Neuronal stem cell (in vitro differentiated cells): ENCODE measurements around the gene PTPRD.

Experiments
- DNase-seq: peaks from one replicate; pipeline ENCODE4 v3.0.0-alpha.2; 2013; ENCODE audit warnings: low spot score
- H2AFZ ChIP-seq: one replicate; pipeline ENCODE4 v1.6.1; 2013; ENCODE audit warnings: mild to moderate bottlenecking, low read length, inconsistent platforms
- H2AK5ac ChIP-seq: 2 replicates; pipeline ENCODE4 v1.6.1; 2013; ENCODE audit warnings: low read depth, mild to moderate bottlenecking, inconsistent platforms, low read length, moderate library complexity, mixed read lengths
- H2BK120ac ChIP-seq: 2 replicates; pipeline ENCODE4 v1.6.1; 2013; ENCODE audit warnings: low read depth, mild to moderate bottlenecking, inconsistent platforms, low read length, moderate library complexity, mixed read lengths
- H2BK12ac ChIP-seq: one replicate; pipeline ENCODE4 v1.6.1; 2013; ENCODE audit warnings: low read length, inconsistent platforms
- H2BK15ac ChIP-seq: 2 replicates; pipeline ENCODE4 v1.6.1; 2013; ENCODE audit warnings: mild to moderate bottlenecking, low read length, inconsistent platforms, mixed read lengths
- H2BK5ac ChIP-seq: one replicate; pipeline ENCODE4 v1.6.1; 2013; ENCODE audit warnings: inconsistent platforms, mild to moderate bottlenecking, low read length, moderate library complexity
- H3K14ac ChIP-seq: one replicate; pipeline ENCODE4 v1.6.1; 2013; ENCODE audit warnings: low read length, inconsistent platforms
- H3K18ac ChIP-seq: 2 replicates; pipeline ENCODE4 v1.6.1; 2013; ENCODE audit warnings: low read length, inconsistent platforms
- H3K23ac ChIP-seq: 2 replicates; pipeline ENCODE4 v1.6.1; 2013; ENCODE audit warnings: low read depth, mild to moderate bottlenecking, mixed read lengths, low read length, inconsistent platforms; ENCODE audit not compliant: poor library complexity
- H3K27ac ChIP-seq: replicated peaks from 3 replicates; pipeline ENCODE4 v1.5.1; 2013; ENCODE audit warnings: low read length, inconsistent platforms
- H3K27me3 ChIP-seq, 3 experiments: 2 replicates each; pipeline ENCODE4 v1.6.1; 2013; ENCODE audit warnings: low read length in 3 of 3, mild to moderate bottlenecking in 2 of 3, inconsistent platforms in 1 of 3, low read depth in 1 of 3, mixed read lengths in 1 of 3, moderate library complexity in 1 of 3; ENCODE audit not compliant: control insufficient read depth in 3 of 3, insufficient read depth in 3 of 3
- H3K36me3 ChIP-seq, 2 donors: replicated peaks in 1 of 2; 2 replicates each; pipeline ENCODE4 v1.6.1; 2013; ENCODE audit warnings: low read length in 2 of 2; ENCODE audit not compliant: control insufficient read depth in 2 of 2, insufficient read depth in 2 of 2
- H3K4ac ChIP-seq: 2 replicates; pipeline ENCODE4 v1.6.1; 2013; ENCODE audit warnings: inconsistent platforms, mild to moderate bottlenecking, low read length, moderate library complexity
- H3K4me1 ChIP-seq, 2 donors: 1 replicate in 1 of 2; 2 replicates in 1 of 2; pipeline ENCODE4 v1.6.1; 2013; ENCODE audit warnings: low read length in 2 of 2, low read depth in 1 of 2; ENCODE audit not compliant: control insufficient read depth in 2 of 2, insufficient read depth in 1 of 2
- H3K4me2 ChIP-seq: one replicate; pipeline ENCODE4 v1.6.1; 2013; ENCODE audit warnings: mild to moderate bottlenecking, low read length, inconsistent platforms; ENCODE audit not compliant: insufficient read depth, poor library complexity, severe bottlenecking
- H3K4me3 ChIP-seq, 2 donors: 2 replicates each; pipeline ENCODE4 v1.5.1; 2013; ENCODE audit warnings: low read length in 2 of 2, mild to moderate bottlenecking in 2 of 2, inconsistent platforms in 1 of 2, moderate library complexity in 1 of 2
- H3K79me1 ChIP-seq: one replicate; pipeline ENCODE4 v1.6.1; 2013; ENCODE audit warnings: low read depth, mild to moderate bottlenecking, inconsistent platforms, low read length, moderate library complexity
- H3K9ac ChIP-seq: one replicate; pipeline ENCODE4 v1.6.1; 2013; ENCODE audit warnings: mild to moderate bottlenecking, low read depth, low read length, inconsistent platforms; ENCODE audit not compliant: poor library complexity
- H3K9me3 ChIP-seq, 2 donors: replicated peaks in 1 of 2; 2 replicates each; pipeline versions ENCODE3 to v1.6.1; 2013; ENCODE audit warnings: low read length in 2 of 2, mild to moderate bottlenecking in 2 of 2, inconsistent platforms in 1 of 2, low read depth in 1 of 2, mixed read lengths in 1 of 2, moderate library complexity in 1 of 2; ENCODE audit not compliant: control insufficient read depth in 2 of 2, insufficient read depth in 1 of 2
- H4K8ac ChIP-seq: one replicate; pipeline ENCODE4 v1.6.1; 2013; ENCODE audit warnings: low read depth, mild to moderate bottlenecking, inconsistent platforms, low read length, moderate library complexity
- H4K91ac ChIP-seq: one replicate; pipeline ENCODE4 v1.6.1; 2013; ENCODE audit warnings: low read length, low read depth, mild to moderate bottlenecking, inconsistent platforms; ENCODE audit not compliant: poor library complexity
- WGBS, 2 donors: extraction: QIAGEN DNeasy Blood & Tissue Kit; methylation state at CpG; one replicate each; pipeline ENCODE4 v1.1.7; 2013; ENCODE audit warnings: missing lambda C conversion rate in 2 of 2, mixed read lengths in 1 of 2; ENCODE audit not compliant: insufficient read length in 2 of 2, insufficient replicate concordance in 1 of 2; ENCODE audit errors: extremely low coverage in 2 of 2; 5-methylcytosine and 5-hydroxymethylcytosine counted together

Gene PTPRD

GRCh38 chr9:8384091-8384490 is 2228.7 kb downstream of the PTPRD start:
- H3K4ac ChIP-seq, result no peak overlapping the region
- H3K18ac ChIP-seq, result no peak overlapping the region
- no CpG with 5 or more reads among the region's 3 CpGs for WGBS, 2 donors
- H3K4me2 ChIP-seq, result no peak overlapping the region
- H3K23ac ChIP-seq, result no peak overlapping the region
- H3K27me3 ChIP-seq, result no peaks in the 10 kb centered on the region
- no peaks in the 10 kb centered on the region for H3K9me3 ChIP-seq
- H3K4me1 ChIP-seq, result peaks cover 0 to 2% of the 10 kb centered on the region in 2 donors
- no peak overlapping the region for H3K27ac ChIP-seq
- H2AFZ ChIP-seq, result no peak overlapping the region
- H3K79me1 ChIP-seq, result no peaks in the 10 kb centered on the region
- H2BK12ac ChIP-seq, result no peak overlapping the region
- no peak overlapping the region for H2BK5ac ChIP-seq
- H3K14ac ChIP-seq, result no peak overlapping the region
- no peak for DNase-seq
- no peak overlapping the region for H4K8ac ChIP-seq
- H2BK15ac ChIP-seq, result no peak overlapping the region
- no peak overlapping the region for H3K4me3 ChIP-seq
- H2BK120ac ChIP-seq, result no peak overlapping the region
- no peak overlapping the region for H3K9ac ChIP-seq
- H4K91ac ChIP-seq, result no peak overlapping the region
- H2AK5ac ChIP-seq, result no peak overlapping the region
- peaks cover 0 to under 1% of the 10 kb centered on the region in 2 donors for H3K36me3 ChIP-seq

DNA sequence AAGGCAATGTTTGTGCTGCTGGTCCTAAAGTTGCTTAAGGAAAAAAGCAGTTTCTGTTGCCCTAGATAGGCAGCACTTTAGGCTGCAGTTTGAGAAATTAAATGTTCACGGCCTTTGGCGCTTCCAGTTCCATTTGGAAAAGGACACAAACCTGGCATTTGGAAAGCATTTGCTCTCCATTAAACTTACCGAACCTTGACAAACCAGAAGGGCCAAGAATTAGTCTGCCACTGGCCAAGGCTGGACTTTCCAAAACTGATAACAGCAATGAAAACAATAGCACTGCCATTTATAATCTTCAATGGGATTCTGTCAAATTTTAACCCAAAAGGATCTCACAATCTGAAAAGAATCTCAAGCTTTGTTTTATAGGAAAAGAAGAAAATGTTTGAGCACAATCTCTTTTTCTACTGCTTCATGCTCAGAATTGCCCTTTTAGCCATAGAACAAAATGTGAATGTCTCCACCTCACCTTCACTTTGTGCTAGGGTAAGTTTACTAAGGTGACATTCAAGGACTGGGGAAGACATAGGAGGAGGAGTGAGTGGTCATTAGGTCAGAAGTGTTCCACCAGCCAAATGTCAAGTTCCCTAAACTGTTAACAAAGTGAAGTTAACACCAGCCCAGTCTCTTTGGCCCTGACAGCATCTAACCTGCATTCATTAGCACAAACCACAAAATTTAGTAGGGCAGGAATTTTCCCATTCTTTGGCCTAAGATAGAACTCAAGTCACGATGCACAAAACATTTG is 2229.8 kb downstream of the PTPRD start:
- Histone ChIP-seq H4K8ac (no peak overlapping the region), H3K27ac (no peak overlapping the region), H2BK12ac (no peak overlapping the region), H3K27me3 (no peaks in the 10 kb centered on the region), H3K9ac (no peak overlapping the region), H3K9me3 (no peaks in the 10 kb centered on the region), H4K91ac (no peak overlapping the region), H2BK15ac (no peak overlapping the region), H3K14ac (no peak overlapping the region), H2AK5ac (no peak overlapping the region), H3K23ac (no peak overlapping the region), H2BK5ac (no peak overlapping the region), H3K4me3 (no peak overlapping the region), H2AFZ (no peak overlapping the region), H3K4ac (no peak overlapping the region), H3K4me1 (peaks cover 0 to 2% of the 10 kb centered on the region in 2 donors), H2BK120ac (no peak overlapping the region), H3K36me3 (no peaks in the 10 kb centered on the region), H3K4me2 (no peak overlapping the region), H3K18ac (no peak overlapping the region), H3K79me1 (no peaks in the 10 kb centered on the region)
- no peak for DNase-seq
- WGBS, 2 donors, result no CpG with 5 or more reads among the region's 4 CpGs

DNA sequence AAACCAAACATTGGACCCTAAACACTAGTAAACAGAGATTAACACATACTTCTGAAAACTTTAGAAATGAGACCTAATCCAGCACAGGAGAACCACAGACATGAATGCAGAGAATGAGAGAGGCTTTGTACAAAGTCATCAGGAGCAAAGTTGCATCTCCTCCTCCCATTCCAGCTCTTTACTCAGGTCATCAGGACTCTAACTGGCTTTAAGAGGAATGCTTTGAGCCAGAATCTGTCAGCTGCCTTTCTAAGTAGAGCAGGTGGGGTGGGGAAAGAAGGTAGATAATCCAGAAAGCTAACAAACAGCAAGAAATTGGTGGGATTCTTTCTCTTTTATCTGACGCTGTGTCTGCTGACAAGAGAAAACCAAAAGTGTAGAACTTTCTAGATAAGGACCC is 2230.5 kb downstream of the PTPRD start:
- WGBS, 2 donors, result no CpG with 5 or more reads among the region's 1 CpG
- Histone ChIP-seq H2AFZ (no peak overlapping the region), H3K36me3 (no peaks in the 10 kb centered on the region), H3K18ac (no peak overlapping the region), H4K91ac (no peak overlapping the region), H2BK120ac (no peak overlapping the region), H4K8ac (no peak overlapping the region), H3K9me3 (no peaks in the 10 kb centered on the region), H3K27ac (no peak overlapping the region), H3K9ac (no peak overlapping the region), H3K23ac (no peak overlapping the region), H3K4me2 (no peak overlapping the region), H3K79me1 (no peaks in the 10 kb centered on the region), H3K4ac (no peak overlapping the region), H3K27me3 (no peaks in the 10 kb centered on the region), H3K4me1 (no peaks in the 10 kb centered on the region), H3K14ac (no peak overlapping the region), H3K4me3 (no peak overlapping the region), H2BK5ac (no peak overlapping the region), H2BK12ac (no peak overlapping the region), H2BK15ac (no peak overlapping the region), H2AK5ac (no peak overlapping the region)
- no peak for DNase-seq

- Histone ChIP-seq H3K79me1 (no peaks in the 10 kb centered on the region), H3K23ac (no peak overlapping the region), H2BK12ac (no peak overlapping the region), H3K4me2 (no peak overlapping the region), H3K4me1 (no peaks in the 10 kb centered on the region), H3K4ac (no peak overlapping the region), H3K14ac (no peak overlapping the region), H2AFZ (no peak overlapping the region), H2BK5ac (no peak overlapping the region), H4K8ac (no peak overlapping the region), H4K91ac (no peak overlapping the region), H3K27me3 (no peaks in the 10 kb centered on the region), H3K9me3 (no peaks in the 10 kb centered on the region), H3K4me3 (no peak overlapping the region), H2AK5ac (no peak overlapping the region), H3K36me3 (no peaks in the 10 kb centered on the region), H2BK15ac (no peak overlapping the region), H3K27ac (no peak overlapping the region), H3K18ac (no peak overlapping the region), H3K9ac (no peak overlapping the region), H2BK120ac (no peak overlapping the region)
- WGBS, 2 donors, result 100% methylated on average over 1 of the region's 3 CpGs; no CpG with 5 or more reads in 1 of the 2 donors
- no peak for DNase-seq
Measured at GRCh38 chr9:8381601-8382000, 2231.2 kb downstream of the PTPRD start.
